Measurements from ENCODE around the gene RNU5B-1.
"Not testable (repeated sequence)": the region's sequence is repeated elsewhere in the genome, so short reads cannot be mapped to it uniquely, and the experiment has no call there.

The RNU5B-1 gene

GRCh38 chr15:65349338-65349737, 44.9 kb downstream of the RNU5B-1 start:
- Histone ChIP-seq H4K20me1 (ENCODE audit: insufficient read depth) (no peaks in the 10 kb centered on the region), H3K4me1 (ENCODE audit: low read depth, poor library complexity, severe bottlenecking) (no peaks in the 10 kb centered on the region), H2AFZ (ENCODE audit: low read depth) (no peak overlapping the region; the same call in 1 of the 2 replicates), H3K79me2 (ENCODE audit: insufficient read depth, low read depth) (no peaks in the 10 kb centered on the region), H3K27me3 (ENCODE audit: insufficient read depth, low read depth) (no peaks in the 10 kb centered on the region), H3K9ac (no peak overlapping the region), H3K4me2 (no peak overlapping the region), H3K27ac (no peak overlapping the region), H3K4me3 (IDR thresholded peaks at IDR 0.05; ENCODE audit: insufficient read depth, low read depth, low read length) (no peak overlapping the region), H3K36me3 (ENCODE audit: insufficient read depth) (no peaks in the 10 kb centered on the region)
- no peak for TF ChIP-seq CTCF (conservative IDR thresholded peaks at IDR 0.05; ENCODE audit: low read depth, low read length)

- not testable (repeated sequence) for H3K36me3 ChIP-seq (ENCODE audit: insufficient read depth); H3K4me2 ChIP-seq; H2AFZ ChIP-seq (ENCODE audit: low read depth); H3K27me3 ChIP-seq (ENCODE audit: insufficient read depth, low read depth); H3K27ac ChIP-seq; H3K79me2 ChIP-seq (ENCODE audit: insufficient read depth, low read depth); H3K9ac ChIP-seq; H3K4me1 ChIP-seq (ENCODE audit: low read depth, poor library complexity, severe bottlenecking); H3K4me3 ChIP-seq (IDR thresholded peaks at IDR 0.05; ENCODE audit: insufficient read depth, low read depth, low read length); H4K20me1 ChIP-seq (ENCODE audit: insufficient read depth)
These were observed 47.5 kb downstream of the RNU5B-1 start for GRCh38 chr15:65351972-65352371.

All from KMS-11 (cell line).